ENCODE results near the gene HSD11B1.

Gene HSD11B1

DNA sequence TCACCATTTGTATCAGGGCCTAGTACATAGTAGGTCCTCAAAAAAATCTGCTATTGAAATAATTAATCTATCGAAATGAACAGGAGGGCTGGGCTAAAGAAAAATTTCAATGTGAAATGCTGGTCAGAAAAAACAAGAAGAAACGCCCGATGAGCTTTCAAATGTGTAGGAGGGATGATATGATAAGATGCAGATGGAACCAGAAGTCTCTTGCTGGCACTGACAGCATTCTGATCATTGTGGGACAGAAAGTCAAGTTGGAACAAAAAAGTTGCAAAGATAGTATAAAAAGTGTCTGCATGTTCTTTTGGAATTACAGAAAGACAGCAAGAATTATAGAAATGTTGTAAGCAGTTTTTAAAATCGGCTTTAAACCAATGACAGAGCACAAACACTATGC is 18.3 kb upstream of the HSD11B1 start:
- Histone ChIP-seq H3K27me3 (ENCODE audit: insufficient read depth, low read depth) (no peaks in the 10 kb centered on the region), H3K4me2 (no peak overlapping the region), H3K27ac (no peak overlapping the region), H3K79me2 (ENCODE audit: insufficient read depth, low read depth) (no peaks in the 10 kb centered on the region), H3K4me1 (ENCODE audit: low read depth, poor library complexity, severe bottlenecking) (peaks cover 4% of the 10 kb centered on the region), H3K4me3 (IDR thresholded peaks at IDR 0.05; ENCODE audit: insufficient read depth, low read depth, low read length) (no peak overlapping the region), H4K20me1 (ENCODE audit: insufficient read depth) (no peaks in the 10 kb centered on the region), H3K36me3 (ENCODE audit: insufficient read depth) (no peaks in the 10 kb centered on the region), H2AFZ (ENCODE audit: low read depth) (no peak overlapping the region), H3K9ac (no peak overlapping the region)
- TF ChIP-seq CTCF (conservative IDR thresholded peaks at IDR 0.05; ENCODE audit: low read depth, low read length): no peak

GRCh38 chr1:209688746-209689234 is 15.9 kb upstream of the HSD11B1 start:
- Histone ChIP-seq H3K4me2 (no peak overlapping the region), H3K4me1 (ENCODE audit: low read depth, poor library complexity, severe bottlenecking) (peaks cover 4% of the 10 kb centered on the region), H2AFZ (ENCODE audit: low read depth) (no peak overlapping the region)

DNA sequence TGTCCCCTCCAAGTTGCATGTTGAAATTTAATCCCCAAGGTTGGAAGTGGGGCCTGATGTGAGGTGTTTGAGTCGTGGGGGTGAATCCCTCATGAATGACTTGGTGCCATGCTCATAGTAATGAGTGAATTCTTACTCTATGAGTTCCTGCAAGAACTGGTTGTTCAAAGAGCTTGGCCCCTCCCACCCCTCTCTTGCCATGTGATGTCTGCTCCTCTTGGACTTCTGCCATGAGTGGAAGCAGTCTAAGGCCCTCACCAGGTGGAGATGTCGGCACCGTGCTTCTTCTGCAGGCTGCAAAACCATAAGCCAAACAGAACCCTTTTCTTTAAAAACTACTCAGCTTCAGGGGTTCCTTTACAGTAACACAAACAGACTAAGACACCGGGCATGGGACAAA is 15.2 kb upstream of the HSD11B1 start:
- TF ChIP-seq CTCF (conservative IDR thresholded peaks at IDR 0.05; ENCODE audit: low read depth, low read length): no peak
- no peak overlapping the region for H2AFZ ChIP-seq (ENCODE audit: low read depth)
- no peak overlapping the region for H3K27ac ChIP-seq
- no peak overlapping the region for H3K4me2 ChIP-seq
- H3K4me1 ChIP-seq (ENCODE audit: low read depth, poor library complexity, severe bottlenecking): peaks cover 4% of the 10 kb centered on the region
- H3K79me2 ChIP-seq (ENCODE audit: insufficient read depth, low read depth): no peaks in the 10 kb centered on the region
- H3K36me3 ChIP-seq (ENCODE audit: insufficient read depth): no peaks in the 10 kb centered on the region
- no peak overlapping the region for H3K9ac ChIP-seq
- H3K4me3 ChIP-seq (IDR thresholded peaks at IDR 0.05; ENCODE audit: insufficient read depth, low read depth, low read length): no peak overlapping the region
- H4K20me1 ChIP-seq (ENCODE audit: insufficient read depth): no peaks in the 10 kb centered on the region
- no peaks in the 10 kb centered on the region for H3K27me3 ChIP-seq (ENCODE audit: insufficient read depth, low read depth)

More at GRCh38 chr1:209688746-209689234, 15.9 kb upstream of the HSD11B1 start:
- Histone ChIP-seq H3K9ac (no peak overlapping the region), H3K36me3 (ENCODE audit: insufficient read depth) (no peaks in the 10 kb centered on the region), H3K27ac (no peak overlapping the region), H3K79me2 (ENCODE audit: insufficient read depth, low read depth) (no peaks in the 10 kb centered on the region), H3K4me3 (IDR thresholded peaks at IDR 0.05; ENCODE audit: insufficient read depth, low read depth, low read length) (no peak overlapping the region), H3K27me3 (ENCODE audit: insufficient read depth, low read depth) (no peaks in the 10 kb centered on the region), H4K20me1 (ENCODE audit: insufficient read depth) (no peaks in the 10 kb centered on the region)
- TF ChIP-seq CTCF (conservative IDR thresholded peaks at IDR 0.05; ENCODE audit: low read depth, low read length): no peak

DNA sequence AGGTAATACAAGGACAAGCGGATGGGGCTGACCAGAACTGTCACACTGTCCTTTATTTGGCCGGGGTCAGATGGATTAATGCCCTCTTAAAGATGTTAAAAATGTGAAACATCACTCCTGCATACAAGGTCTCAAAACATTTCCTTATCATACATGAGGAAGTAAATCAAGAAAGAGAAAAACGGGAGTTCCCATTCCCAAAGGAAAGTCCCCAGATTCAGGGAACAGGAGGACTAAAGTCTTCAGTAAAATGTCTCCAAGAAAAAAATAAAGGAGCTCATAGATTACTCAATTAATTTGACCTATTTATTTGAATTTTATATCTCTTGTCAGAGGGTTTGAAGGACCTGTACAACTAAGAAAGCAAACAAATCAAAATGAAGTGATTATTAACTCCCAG is 13.4 kb upstream of the HSD11B1 start:
- Histone ChIP-seq H3K4me1 (ENCODE audit: low read depth, poor library complexity, severe bottlenecking) (no peaks in the 10 kb centered on the region), H3K4me3 (IDR thresholded peaks at IDR 0.05; ENCODE audit: insufficient read depth, low read depth, low read length) (no peak overlapping the region), H3K79me2 (ENCODE audit: insufficient read depth, low read depth) (no peaks in the 10 kb centered on the region), H4K20me1 (ENCODE audit: insufficient read depth) (no peaks in the 10 kb centered on the region), H3K27me3 (ENCODE audit: insufficient read depth, low read depth) (no peaks in the 10 kb centered on the region), H3K36me3 (ENCODE audit: insufficient read depth) (no peaks in the 10 kb centered on the region), H3K9ac (no peak overlapping the region), H3K4me2 (no peak overlapping the region), H3K27ac (no peak overlapping the region), H2AFZ (ENCODE audit: low read depth) (no peak overlapping the region)
- no peak for TF ChIP-seq CTCF (conservative IDR thresholded peaks at IDR 0.05; ENCODE audit: low read depth, low read length)

Data from KMS-11 (cell line).